Adrenal gland (tissue), 12 donors: ENCODE data around the gene SPOCK1. TPM values are rescaled to one million over a fixed set of nuclear protein-coding genes. Genes with fewer than 3 reads are reported as not detected.

Experiments
- DNase-seq, 7 donors: peaks; one replicate each; pipeline ENCODE4 v3.0.0-alpha.2; 2019 to 2020
- H3K27ac ChIP-seq, 5 donors: fragments of 200-600 bp; sonication (generic) in 4 of 5; 1 replicate in 3 of 5; 2 replicates in 2 of 5; pipeline versions ENCODE4 v1.5.1 to v1.8.0; 2016 to 2020; ENCODE audit warnings: mild to moderate bottlenecking in 1 of 5
- H3K27me3 ChIP-seq: fragments of 200-600 bp; 2 replicates; pipeline ENCODE4 v1.8.0; 2021
- H3K36me3 ChIP-seq, 2 donors: fragments of 200-600 bp; replicated peaks in 1 of 2; 1 replicate in 1 of 2; 2 replicates in 1 of 2; pipeline versions ENCODE4 v1.5.1 to v1.8.0; 2018 to 2022
- H3K4me1 ChIP-seq, 2 donors: fragments of 200-600 bp; replicated peaks in 1 of 2; 1 replicate in 1 of 2; 2 replicates in 1 of 2; pipeline versions ENCODE4 v1.5.1 to v1.8.0; 2018 to 2021
- H3K4me3 ChIP-seq, 4 donors: fragments of 200-600 bp; sonication (generic) in 3 of 4; one replicate each; pipeline ENCODE4 v1.5.1; 2016 to 2018
- H3K9me3 ChIP-seq, 3 donors: fragments of 200-600 bp; sonication (generic) in 1 of 3; replicated peaks in 1 of 3; 1 replicate in 2 of 3; 2 replicates in 1 of 3; pipeline versions ENCODE4 v1.5.1 to v1.8.0; 2016 to 2021
- CTCF ChIP-seq, 6 experiments: fragments of 450-650 bp in 4 of 6; fragments of 200-600 bp in 2 of 6; sonication (generic) in 1 of 6; IDR thresholded peaks; 1 replicate in 5 of 6; 2 replicates in 1 of 6; pipeline versions ENCODE4 v1.5.1 to v1.8.0; 2016 to 2021; ENCODE audit warnings: antibody characterized with exemption in 6 of 6, mild to moderate bottlenecking in 2 of 6, moderate library complexity in 1 of 6
- POLR2A ChIP-seq, 2 donors: fragments of 450-650 bp; IDR thresholded peaks; one replicate each; pipeline ENCODE4 v1.6.1; 2017; ENCODE audit warnings: antibody characterized with exemption in 2 of 2, mild to moderate bottlenecking in 2 of 2, moderate library complexity in 1 of 2
- WGBS, 4 donors: extraction: QIAGEN DNeasy Blood & Tissue Kit in 2 of 4; methylation state at CpG; one replicate each; pipeline versions ENCODE4 v1.1.5 to v1.1.7; 2013 to 2017; 5-methylcytosine and 5-hydroxymethylcytosine counted together
- intact Hi-C, 2 donors: fragments of 100-400 bp; cut with DNase I; formaldehyde crosslinking; loops; one replicate each; pipeline versions ENCODE4 v1.14.1 to v1.15.0; 2022 to 2023
- polyA plus RNA-seq, 3 donors: library from polyadenylated mRNA; stranded (reverse); fragments of 200-250 nt in 2 of 3; fragments of 350-450 nt in 1 of 3; fragmentation: Illumina TruSeq in 1 of 3; extraction: RNeasy Lipid Tissue Mini Kit (QIAGEN cat#74804) in 1 of 3; gene quantifications; one replicate each; pipeline ENCODE4 v1.2.3, GENCODE V29; 2013 to 2014
- total RNA-seq, 9 donors: library from RNA; depleted of rRNA in 4 of 9; stranded (reverse); fragments of >200 nt in 4 of 9; fragments of 120-200 nt in 1 of 9; fragmentation: NEBNext Ultra II Directional in 1 of 9; extraction: Animal tissue kit (Norgen Biotek cat#: 25700) in 1 of 9; gene quantifications; one replicate each; pipeline versions ENCODE4 v1.1.0 to v1.2.4, GENCODE V29; 2013 to 2023
- donor health status: healthy with polysubstance abuse.
- donor health status: Bipolar disorder and iron deficiency.
- donor health status: DM: yes; HTN: yes; CAD: no.
- donor health status: DM: no; HTN: no; CAD: no.
- donor health status: DM: no; HTN: no; CAD: no.
- donor health status: DM: yes; HTN: yes; CAD: no.

The SPOCK1 gene
- total and polyA plus RNA-seq, 12 donors, result 5.4 to 102 (median 55.6) TPM

DNA sequence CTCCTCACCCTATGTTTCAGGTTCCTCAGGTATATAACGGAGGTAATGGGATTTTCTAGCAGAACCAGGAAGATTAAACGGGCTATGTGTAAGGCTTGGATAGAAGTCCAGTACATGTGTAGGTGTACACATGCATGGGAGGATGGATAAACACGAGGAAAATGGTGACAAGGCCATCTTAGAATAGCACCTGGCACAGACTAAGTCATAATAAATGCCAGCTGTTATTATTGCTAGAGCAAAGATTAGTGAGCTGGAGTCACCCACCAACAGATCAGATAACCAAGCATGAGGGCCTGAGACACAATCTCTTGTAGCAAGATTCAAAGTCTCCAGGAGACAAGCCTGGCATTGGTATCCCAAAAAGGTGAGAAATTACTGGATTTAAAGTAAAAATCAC lies 21.1 kb downstream of the SPOCK1 start:
- no peak for DNase-seq
- Histone ChIP-seq H3K4me1 (no peaks in the 10 kb centered on the region), H3K4me3 (no peak overlapping the region), H3K27me3 (no peaks in the 10 kb centered on the region), H3K27ac (no peak overlapping the region), H3K9me3 (no peaks in the 10 kb centered on the region), H3K36me3 (no peaks in the 10 kb centered on the region)
- intact Hi-C loops, result no loop called here
- 45 to 74% (median 56%) methylated on average over 3 of the region's 3 CpGs for WGBS, 4 donors
- TF ChIP-seq CTCF (IDR thresholded peaks at IDR 0.05), result no peak
- TF ChIP-seq POLR2A (IDR thresholded peaks at IDR 0.05), result no peak

DNA sequence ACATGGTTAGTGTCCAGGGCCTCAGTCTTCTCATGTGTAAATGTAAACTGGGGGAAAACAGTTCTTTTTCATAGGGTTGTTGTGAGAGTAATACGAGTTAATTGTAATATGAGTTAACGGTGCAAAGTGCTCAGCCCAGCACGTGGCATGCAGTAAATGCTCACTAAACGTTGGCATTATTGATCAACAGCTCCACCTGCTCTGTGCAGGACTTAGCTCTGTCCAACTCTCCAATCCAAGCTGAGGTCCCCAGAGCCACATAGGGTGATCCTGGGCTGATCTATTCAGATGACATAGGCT lies 28.3 kb downstream of the SPOCK1 start:
- WGBS, 4 donors, result 56 to 76% (median 62%) methylated on average over 4 of the region's 4 CpGs
- DNase-seq, result no peak
- intact Hi-C loops, result no loop called here
- Histone ChIP-seq H3K9me3 (no peaks in the 10 kb centered on the region), H3K27ac (no peak overlapping the region), H3K36me3 (no peaks in the 10 kb centered on the region), H3K4me3 (no peak overlapping the region), H3K27me3 (no peaks in the 10 kb centered on the region), H3K4me1 (peaks cover 0 to 5% of the 10 kb centered on the region in 2 donors)
- TF ChIP-seq CTCF (IDR thresholded peaks at IDR 0.05) (no peak), POLR2A (IDR thresholded peaks at IDR 0.05) (no peak)

DNA sequence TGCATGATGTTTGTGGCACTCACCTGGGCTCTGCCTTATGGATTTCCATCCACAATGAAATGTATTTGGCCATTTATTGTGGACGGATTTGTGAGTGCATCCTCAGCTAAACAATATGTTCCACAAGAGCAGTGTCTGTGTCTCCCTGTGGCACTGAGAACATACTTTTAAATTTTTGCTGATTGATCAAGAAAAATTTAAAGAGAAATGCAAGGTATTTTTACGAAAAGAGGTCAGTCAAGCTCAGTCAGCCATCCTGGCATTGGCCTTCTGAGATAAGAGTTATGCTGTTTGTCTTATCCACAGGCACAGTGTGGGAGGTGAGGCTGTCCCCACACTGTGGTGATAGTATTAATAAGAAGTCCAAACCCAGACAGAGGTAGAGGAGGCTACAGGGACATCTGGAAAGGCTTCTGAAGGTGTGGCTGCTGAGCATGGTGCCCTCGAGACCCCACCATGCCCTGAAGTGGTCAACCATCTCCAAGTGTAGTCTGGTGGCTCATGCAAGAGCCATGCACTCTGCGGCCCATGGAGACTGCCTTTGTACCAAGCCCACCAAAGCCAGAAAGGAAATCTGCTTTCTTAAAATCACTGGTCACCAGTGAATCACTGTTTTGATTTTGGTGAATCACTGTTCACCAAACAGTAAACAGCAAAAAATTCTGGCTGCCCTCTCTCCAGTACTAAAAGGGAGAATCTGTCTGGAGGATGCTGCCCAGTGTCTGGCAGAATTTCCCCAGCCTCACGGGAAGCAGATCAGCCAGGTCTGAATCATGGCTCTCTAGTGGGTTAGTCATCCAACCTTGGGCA lies 28.8 kb downstream of the SPOCK1 start:
- peak; percentile 59 to 89 (median 80) for DNase-seq
- Histone ChIP-seq H3K4me1 (peaks cover 0 to 5% of the 10 kb centered on the region in 2 donors), H3K9me3 (no peaks in the 10 kb centered on the region), H3K36me3 (no peaks in the 10 kb centered on the region), H3K27ac (peak overlapping the region in 3 of 5 donors; percentile 9 to 67 (median 54)), H3K27me3 (no peaks in the 10 kb centered on the region), H3K4me3 (no peak overlapping the region)
- intact Hi-C loops, result no loop called here
- TF ChIP-seq POLR2A (IDR thresholded peaks at IDR 0.05), result no peak
- TF ChIP-seq CTCF (IDR thresholded peaks at IDR 0.05), result no peak
- 47 to 60% (median 57%) methylated on average over 4 to 5 of the region's 5 CpGs for WGBS, 4 donors

DNA sequence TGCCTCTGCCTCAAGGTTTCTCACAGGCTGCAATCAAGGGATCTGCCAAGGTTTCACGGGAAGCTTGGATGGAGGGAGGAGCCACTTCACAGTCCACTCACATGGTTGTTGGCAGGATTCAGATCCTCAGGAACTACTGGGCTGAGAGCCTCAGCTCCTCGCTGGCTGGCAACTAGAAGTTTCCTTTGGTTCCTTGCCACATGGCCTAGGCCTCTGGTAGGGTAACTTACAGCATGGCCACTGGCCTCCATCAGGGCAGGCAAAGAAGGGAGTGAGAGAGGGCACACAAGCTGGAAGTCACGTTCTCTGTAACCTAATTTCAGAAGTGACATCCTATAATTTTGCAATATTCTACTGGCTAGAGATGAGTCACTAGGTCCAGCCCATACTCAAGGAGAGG lies 32.2 kb downstream of the SPOCK1 start:
- intact Hi-C loops, result no loop called here
- H3K27me3 ChIP-seq, result no peaks in the 10 kb centered on the region
- peak; percentile 21 to 61 (median 48) for DNase-seq
- WGBS, 4 donors, result 32 to 41% (median 33%) methylated on average over 2 to 3 of the region's 3 CpGs
- no peaks in the 10 kb centered on the region for H3K36me3 ChIP-seq
- no peak for TF ChIP-seq CTCF (IDR thresholded peaks at IDR 0.05)
- TF ChIP-seq POLR2A (IDR thresholded peaks at IDR 0.05), result no peak
- H3K4me1 ChIP-seq, result peaks cover 0 to 5% of the 10 kb centered on the region in 2 donors
- peak overlapping the region in 1 of 5 donors; percentile 24 for H3K27ac ChIP-seq
- no peak overlapping the region for H3K4me3 ChIP-seq
- no peaks in the 10 kb centered on the region for H3K9me3 ChIP-seq
